GM10248 (cell line): Measurements from ENCODE around the gene EGR4.
A peak's percentile ranks its signal among the peaks of the same experiment; 100 is the strongest.

Experiments used
- CTCF ChIA-PET: fragments of 300-600 bp; sonication (Branson Sonifier 250); formaldehyde crosslinking; extraction: SDS; loops from one replicate; lab custom pipeline; 2021; ENCODE audit warnings: antibody characterized with exemption; lab: Yijun Ruan, JAX
- POLR2A ChIA-PET: fragments of 350-650 bp; sonication (Branson Sonifier 250); formaldehyde crosslinking; extraction: SDS; loops from one replicate; lab custom pipeline; 2020; ENCODE audit warnings: antibody characterized with exemption; lab: Yijun Ruan, JAX
- DNase-seq: peaks from one replicate; pipeline ENCODE4 v3.0.0; 2012; ENCODE audit errors: extremely low spot score
- CTCF ChIP-seq: IDR thresholded peaks from 2 replicates; pipeline ENCODE4 v1.5.1; 2012; ENCODE audit warnings: mild to moderate bottlenecking, low read depth; ENCODE audit errors: extremely low read depth, missing control alignments, control extremely low read depth

EGR4 gene

DNA sequence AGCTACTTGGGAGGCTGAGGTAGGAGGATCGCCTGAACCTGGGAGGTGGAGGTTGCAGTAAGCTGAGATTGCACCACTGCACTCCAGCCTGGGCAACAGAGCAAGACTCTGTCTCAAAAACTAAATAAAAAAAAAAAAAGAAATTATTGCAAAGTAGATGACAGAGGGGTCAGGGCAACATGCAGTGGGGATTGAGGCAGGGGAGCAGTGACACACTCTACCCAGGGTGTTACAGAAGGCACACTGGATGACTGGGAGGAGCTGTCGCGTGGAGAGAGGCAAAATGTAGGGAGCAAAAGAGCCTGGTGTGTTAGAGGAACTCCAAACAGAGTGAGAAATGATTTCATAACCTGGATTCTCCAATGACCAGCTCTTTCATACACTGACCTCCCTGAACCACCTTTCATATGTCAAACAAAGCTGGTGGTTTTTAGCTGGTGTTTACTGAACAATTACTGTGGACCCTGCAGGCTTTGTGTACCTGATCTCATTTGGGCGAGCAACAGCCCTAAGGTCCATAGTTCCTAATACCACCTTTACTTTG, 31.2 kb downstream of the EGR4 start:
- no peak for TF ChIP-seq CTCF
- CTCF ChIA-PET, result interaction anchor here (1.1 to 2.5 kb wide), 4 partner anchors 11 to 28 kb away, joined by 3 to 11 read pairs (median 4); no protein-coding TSS in a partner anchor
- DNase-seq, result no peak
- POLR2A ChIA-PET, result no interaction called here

DNA sequence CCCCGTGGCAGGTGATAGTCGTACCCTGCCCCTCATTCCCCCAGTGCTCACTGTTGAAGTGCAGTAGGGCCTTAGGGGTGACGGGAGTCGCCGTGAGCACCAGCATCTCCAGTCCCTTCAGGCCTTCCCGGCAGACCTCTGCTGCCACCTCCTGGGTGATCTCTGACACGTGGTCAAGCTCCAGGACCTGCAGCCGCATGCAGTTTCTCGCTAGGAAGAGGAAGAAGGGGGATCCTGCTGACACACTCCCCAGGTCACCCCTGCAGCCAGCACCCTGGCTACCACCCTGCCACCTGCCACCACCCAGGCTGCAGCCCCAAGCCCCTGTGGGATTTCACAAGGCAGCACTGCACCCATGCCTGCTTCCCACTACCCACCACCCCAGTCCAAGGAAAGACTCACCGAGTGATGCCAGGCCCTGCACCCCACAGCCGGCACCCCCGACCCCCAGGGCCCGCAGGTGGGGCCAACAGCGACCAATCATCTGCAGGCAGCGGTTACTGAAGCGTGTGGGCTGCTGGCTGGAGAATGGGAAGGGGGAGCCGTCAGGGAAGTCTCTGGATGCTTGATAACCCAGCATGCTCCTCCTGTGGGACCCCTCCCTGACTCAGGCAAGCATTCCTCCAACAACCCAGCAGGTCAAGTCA, 32.9 kb downstream of the EGR4 start:
- peak; percentile 38 for TF ChIP-seq CTCF
- no peak for DNase-seq
- CTCF ChIA-PET, result no interaction called here
- POLR2A ChIA-PET, result no interaction called here

GRCh38 chr2:73259704-73260337, 33.5 kb downstream of the EGR4 start:
- ChIA-PET POLR2A (no interaction called here), CTCF (interaction anchor here (3.1 kb wide), 1 partner anchor 30 kb away, joined by 14 read pairs; no protein-coding TSS in a partner anchor)
- no peak for DNase-seq
- no peak for TF ChIP-seq CTCF

- ChIA-PET POLR2A (no interaction called here), CTCF (interaction anchor here (3.1 kb wide), 1 partner anchor 31 kb away, joined by 14 read pairs; no protein-coding TSS in a partner anchor)
- TF ChIP-seq CTCF, result no peak
- DNase-seq, result no peak
These were observed 34.1 kb downstream of the EGR4 start for GRCh38 chr2:73259276-73259675.

GRCh38 chr2:73258913-73259215, 34.5 kb downstream of the EGR4 start:
- ChIA-PET CTCF (interaction anchor here (3.1 kb wide), 1 partner anchor 31 kb away, joined by 14 read pairs; no protein-coding TSS in a partner anchor), POLR2A (no interaction called here)
- DNase-seq, result no peak
- TF ChIP-seq CTCF, result no peak

- no peak for TF ChIP-seq CTCF
- ChIA-PET POLR2A (no interaction called here), CTCF (interaction anchor here (3.1 kb wide), 1 partner anchor 32 kb away, joined by 14 read pairs; no protein-coding TSS in a partner anchor)
- no peak for DNase-seq
These were observed 35.0 kb downstream of the EGR4 start for GRCh38 chr2:73258186-73258912.
